PFSK-1 (cell line): ENCODE data around the gene DIP2B.

ENCODE experiments used
- FOXP2 ChIP-seq: optimal IDR thresholded peaks from 2 replicates; pipeline ENCODE3; 2011; ENCODE audit warnings: borderline replicate concordance, control low read depth, inconsistent platforms; ENCODE audit not compliant: insufficient read depth; ENCODE audit errors: extremely low read length, extremely low read depth
- POLR2AphosphoS5 ChIP-seq: IDR thresholded peaks from 2 replicates; pipeline ENCODE4 v1.6.1; 2012; ENCODE audit warnings: low read depth, mild to moderate bottlenecking, control low read depth, low read length, moderate library complexity
- SIN3A ChIP-seq: IDR thresholded peaks from 2 replicates; pipeline ENCODE4 v1.6.1; 2012; ENCODE audit warnings: mild to moderate bottlenecking, low read length, moderate library complexity, borderline replicate concordance; ENCODE audit not compliant: insufficient read depth
- TAF1 ChIP-seq: IDR thresholded peaks from 2 replicates; pipeline ENCODE4 v1.6.1; 2012; ENCODE audit warnings: low read length, control low read depth, borderline replicate concordance; ENCODE audit not compliant: insufficient read depth
- TF ChIP-seq, protein P1 (sequence below), 2 experiments: IDR thresholded peaks; 2 replicates each; pipeline versions ENCODE4 v1.6.1 to v1.8.0; 2011 to 2012; ENCODE audit warnings: low read depth in 2 of 2, low read length in 2 of 2, control low read depth in 1 of 2, inconsistent platforms in 1 of 2, mild to moderate bottlenecking in 1 of 2, moderate library complexity in 1 of 2; ENCODE audit not compliant: insufficient read depth in 1 of 2

DIP2B gene

DNA sequence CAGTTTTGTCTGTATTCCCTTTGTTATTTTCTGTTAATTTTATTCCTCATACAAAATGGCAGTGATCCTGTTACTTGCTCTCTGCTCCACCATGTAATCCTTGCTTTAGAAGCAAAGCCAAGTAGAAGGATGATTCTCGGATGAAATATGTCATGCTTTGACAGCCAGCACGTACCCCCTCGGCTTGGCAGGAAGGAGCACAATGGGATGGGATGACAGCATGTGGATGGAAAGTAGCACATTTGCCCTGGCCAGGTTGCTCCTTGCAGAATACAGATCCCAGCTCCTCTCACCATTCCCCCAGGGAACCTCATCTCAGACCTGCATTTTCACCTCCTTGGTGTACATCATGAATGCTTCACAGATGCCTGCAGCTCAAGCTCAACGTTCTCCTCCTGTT, 224.1 kb downstream of the DIP2B start:
- TF ChIP-seq FOXP2 (no peak), SIN3A (no peak), POLR2AphosphoS5 (no peak), TAF1 (no peak)
- TF ChIP-seq, protein P1, sequence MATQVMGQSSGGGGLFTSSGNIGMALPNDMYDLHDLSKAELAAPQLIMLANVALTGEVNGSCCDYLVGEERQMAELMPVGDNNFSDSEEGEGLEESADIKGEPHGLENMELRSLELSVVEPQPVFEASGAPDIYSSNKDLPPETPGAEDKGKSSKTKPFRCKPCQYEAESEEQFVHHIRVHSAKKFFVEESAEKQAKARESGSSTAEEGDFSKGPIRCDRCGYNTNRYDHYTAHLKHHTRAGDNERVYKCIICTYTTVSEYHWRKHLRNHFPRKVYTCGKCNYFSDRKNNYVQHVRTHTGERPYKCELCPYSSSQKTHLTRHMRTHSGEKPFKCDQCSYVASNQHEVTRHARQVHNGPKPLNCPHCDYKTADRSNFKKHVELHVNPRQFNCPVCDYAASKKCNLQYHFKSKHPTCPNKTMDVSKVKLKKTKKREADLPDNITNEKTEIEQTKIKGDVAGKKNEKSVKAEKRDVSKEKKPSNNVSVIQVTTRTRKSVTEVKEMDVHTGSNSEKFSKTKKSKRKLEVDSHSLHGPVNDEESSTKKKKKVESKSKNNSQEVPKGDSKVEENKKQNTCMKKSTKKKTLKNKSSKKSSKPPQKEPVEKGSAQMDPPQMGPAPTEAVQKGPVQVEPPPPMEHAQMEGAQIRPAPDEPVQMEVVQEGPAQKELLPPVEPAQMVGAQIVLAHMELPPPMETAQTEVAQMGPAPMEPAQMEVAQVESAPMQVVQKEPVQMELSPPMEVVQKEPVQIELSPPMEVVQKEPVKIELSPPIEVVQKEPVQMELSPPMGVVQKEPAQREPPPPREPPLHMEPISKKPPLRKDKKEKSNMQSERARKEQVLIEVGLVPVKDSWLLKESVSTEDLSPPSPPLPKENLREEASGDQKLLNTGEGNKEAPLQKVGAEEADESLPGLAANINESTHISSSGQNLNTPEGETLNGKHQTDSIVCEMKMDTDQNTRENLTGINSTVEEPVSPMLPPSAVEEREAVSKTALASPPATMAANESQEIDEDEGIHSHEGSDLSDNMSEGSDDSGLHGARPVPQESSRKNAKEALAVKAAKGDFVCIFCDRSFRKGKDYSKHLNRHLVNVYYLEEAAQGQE (IDR thresholded peaks at IDR 0.05; ENCODE audit: insufficient read depth in 1 of 2, low read depth in 2 of 2, low read length in 2 of 2), result no peak

DNA sequence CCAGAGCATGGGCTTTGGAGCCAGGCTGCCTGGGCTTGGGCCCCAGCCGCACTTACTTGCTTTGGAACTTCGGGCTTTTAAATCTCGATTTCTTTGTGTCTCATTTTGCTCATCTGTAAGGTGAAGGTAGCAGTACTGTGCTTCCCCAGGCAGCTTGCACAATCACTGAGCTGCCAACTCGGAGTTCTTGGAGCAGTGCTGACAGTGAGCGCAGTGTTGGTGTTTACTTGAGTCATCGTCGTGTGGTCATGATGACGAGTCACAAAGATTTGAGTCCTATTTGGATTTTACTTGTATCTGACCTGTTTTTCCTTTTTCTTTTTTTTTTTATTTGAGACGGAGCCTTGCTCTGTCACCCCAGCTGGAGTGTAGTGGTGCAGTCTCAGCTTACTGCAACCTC, 227.8 kb downstream of the DIP2B start:
- TF ChIP-seq, protein P1 (IDR thresholded peaks at IDR 0.05; ENCODE audit: insufficient read depth in 1 of 2, low read depth in 2 of 2, low read length in 2 of 2), result no peak

DNA sequence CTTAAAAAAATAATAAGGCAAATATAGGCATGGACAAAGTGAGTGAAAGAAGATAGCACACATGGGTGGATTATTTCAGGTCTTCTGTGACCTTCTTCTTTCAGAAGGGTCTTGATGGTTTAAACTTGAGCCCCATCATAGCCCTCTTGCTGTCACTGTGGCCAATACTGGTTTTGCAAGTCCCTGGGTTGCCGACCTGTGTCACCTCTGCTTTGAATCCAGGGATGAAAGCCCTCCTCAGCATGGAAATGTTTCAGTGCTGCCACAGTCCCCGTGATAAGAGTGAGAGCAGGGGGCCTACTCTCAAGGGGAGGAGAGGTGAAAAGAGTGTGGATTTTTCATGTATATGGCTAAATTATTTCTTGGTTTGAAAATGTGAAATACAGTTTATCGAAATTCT, 228.9 kb downstream of the DIP2B start:
- TF ChIP-seq TAF1 (no peak), POLR2AphosphoS5 (no peak), SIN3A (no peak), FOXP2 (no peak)
- TF ChIP-seq, protein P1 (IDR thresholded peaks at IDR 0.05; ENCODE audit: insufficient read depth in 1 of 2, low read depth in 2 of 2, low read length in 2 of 2), result no peak

DNA sequence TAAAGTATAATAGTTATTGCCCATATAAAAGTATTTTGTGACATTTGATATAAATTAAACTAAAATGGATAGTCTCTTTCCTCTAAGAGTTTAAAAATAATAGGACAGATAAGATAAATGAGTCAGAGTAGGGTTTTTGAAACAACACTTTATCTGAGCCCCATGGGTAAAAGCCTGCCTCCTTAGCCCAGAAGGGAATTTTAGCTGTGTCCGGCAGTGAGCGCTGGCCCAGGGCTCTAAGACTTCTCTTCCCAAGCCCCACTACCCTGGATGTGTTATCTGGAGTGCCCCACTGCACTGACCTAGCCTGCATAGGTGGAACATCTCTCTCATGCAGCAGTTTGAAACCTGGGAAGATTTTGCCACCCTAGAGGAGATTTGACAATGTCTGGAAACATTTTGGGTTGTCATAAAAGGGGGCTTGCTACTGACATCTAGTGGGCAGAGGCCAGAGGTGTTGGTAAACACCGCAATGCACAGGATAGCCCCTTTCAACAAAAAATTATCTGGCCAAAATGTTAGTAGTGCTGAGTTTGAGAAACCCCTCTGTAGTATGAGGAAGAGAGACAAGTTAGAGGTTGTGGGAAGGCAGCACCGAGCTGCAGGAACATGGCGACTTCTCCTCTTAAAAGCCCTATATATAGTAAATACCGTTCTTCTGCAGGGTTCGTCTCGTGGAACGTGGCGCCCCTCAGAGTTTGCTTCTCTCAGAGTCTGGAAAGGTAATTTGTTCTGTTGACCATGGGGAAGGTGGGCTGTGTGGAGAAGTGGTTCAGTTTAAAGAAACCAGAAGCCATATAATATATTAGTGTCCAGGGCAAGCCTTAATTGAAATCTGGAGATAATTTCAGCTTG, 229.9 kb downstream of the DIP2B start:
- TF ChIP-seq TAF1 (no peak), SIN3A (no peak), POLR2AphosphoS5 (no peak)
- TF ChIP-seq, protein P1 (IDR thresholded peaks at IDR 0.05; ENCODE audit: insufficient read depth in 1 of 2, low read depth in 2 of 2, low read length in 2 of 2), result no peak

DNA sequence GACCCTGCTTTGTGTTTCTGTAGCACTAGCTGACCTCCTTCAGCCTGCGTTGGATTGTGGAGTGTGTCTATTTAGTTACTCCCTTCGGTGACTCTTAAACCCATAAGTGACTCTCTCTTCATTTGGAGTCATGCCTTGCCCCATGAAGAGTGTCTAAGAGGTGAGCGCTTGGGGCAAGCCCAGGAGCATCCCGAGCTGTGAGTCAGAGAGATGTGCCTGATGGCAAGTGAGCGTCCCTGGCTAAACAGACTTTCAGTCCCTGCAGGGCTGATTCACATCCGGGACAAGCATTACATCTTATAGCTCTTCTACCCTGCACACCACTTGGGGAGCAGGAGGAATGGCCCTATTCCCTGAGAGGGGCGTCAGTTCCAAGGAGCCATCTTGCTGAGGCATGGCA, 234.8 kb downstream of the DIP2B start:
- TF ChIP-seq TAF1, result no peak
- TF ChIP-seq SIN3A, result no peak
- TF ChIP-seq FOXP2, result no peak
- TF ChIP-seq, protein P1 (IDR thresholded peaks at IDR 0.05; ENCODE audit: insufficient read depth in 1 of 2, low read depth in 2 of 2, low read length in 2 of 2), result no peak
- no peak for TF ChIP-seq POLR2AphosphoS5
